HUES6 (cell line): ENCODE results near the gene SLCO3A1.

ENCODE experiments used
- H3K27ac ChIP-seq: 2 replicates; pipeline ENCODE4 v1.7.0; 2013; ENCODE audit warnings: low read depth, mild to moderate bottlenecking, low read length, inconsistent platforms
- H3K27me3 ChIP-seq: 2 replicates; pipeline ENCODE4 v1.6.1; 2013; ENCODE audit warnings: low read length; ENCODE audit not compliant: control insufficient read depth, insufficient read depth
- H3K36me3 ChIP-seq: 2 replicates; pipeline ENCODE4 v1.6.1; 2013; ENCODE audit warnings: low read length; ENCODE audit not compliant: control insufficient read depth, insufficient read depth
- H3K4me1 ChIP-seq: 2 replicates; pipeline ENCODE4 v1.6.1; 2013; ENCODE audit warnings: low read length; ENCODE audit not compliant: control insufficient read depth, insufficient read depth
- H3K4me3 ChIP-seq: 2 replicates; pipeline ENCODE4 v1.5.1; 2013; ENCODE audit warnings: low read depth, low read length
- H3K9ac ChIP-seq: one replicate; pipeline ENCODE4 v1.6.1; 2013; ENCODE audit warnings: mild to moderate bottlenecking, low read length
- H3K9me3 ChIP-seq: 2 replicates; pipeline ENCODE4 v1.6.1; 2013; ENCODE audit warnings: low read depth, low read length; ENCODE audit not compliant: control insufficient read depth, insufficient read depth

SLCO3A1 gene

GRCh38 chr15:91884606-91885005, 31.1 kb downstream of the SLCO3A1 start:
- Histone ChIP-seq H3K4me1 (peaks cover 19% of the 10 kb centered on the region), H3K9me3 (no peaks in the 10 kb centered on the region), H3K9ac (no peak overlapping the region), H3K27ac (no peak overlapping the region), H3K4me3 (no peak overlapping the region), H3K27me3 (no peaks in the 10 kb centered on the region), H3K36me3 (no peaks in the 10 kb centered on the region)

- Histone ChIP-seq H3K4me1 (peaks cover 19% of the 10 kb centered on the region), H3K27me3 (no peaks in the 10 kb centered on the region), H3K27ac (no peak overlapping the region), H3K9ac (no peak overlapping the region), H3K4me3 (no peak overlapping the region), H3K9me3 (no peaks in the 10 kb centered on the region), H3K36me3 (no peaks in the 10 kb centered on the region)
Observed at GRCh38 chr15:91885054-91885453, 31.5 kb downstream of the SLCO3A1 start.

GRCh38 chr15:91885714-91886270, 32.3 kb downstream of the SLCO3A1 start:
- Histone ChIP-seq H3K4me3 (no peak overlapping the region), H3K36me3 (no peaks in the 10 kb centered on the region), H3K9ac (no peak overlapping the region), H3K27me3 (no peaks in the 10 kb centered on the region), H3K4me1 (peaks cover 19% of the 10 kb centered on the region), H3K9me3 (no peaks in the 10 kb centered on the region), H3K27ac (no peak overlapping the region)

GRCh38 chr15:91886878-91887277, 33.4 kb downstream of the SLCO3A1 start:
- Histone ChIP-seq H3K4me1 (peaks cover 9% of the 10 kb centered on the region), H3K4me3 (no peak overlapping the region), H3K27ac (no peak overlapping the region), H3K27me3 (no peaks in the 10 kb centered on the region), H3K36me3 (no peaks in the 10 kb centered on the region), H3K9me3 (no peaks in the 10 kb centered on the region), H3K9ac (no peak overlapping the region)

- H3K4me1 ChIP-seq = peaks cover 5% of the 10 kb centered on the region
- H3K36me3 ChIP-seq = no peaks in the 10 kb centered on the region
- H3K9ac ChIP-seq = no peak overlapping the region
- no peaks in the 10 kb centered on the region for H3K27me3 ChIP-seq
- no peak overlapping the region for H3K27ac ChIP-seq
- no peak overlapping the region for H3K4me3 ChIP-seq
- H3K9me3 ChIP-seq = no peaks in the 10 kb centered on the region
Observed at GRCh38 chr15:91887321-91887720, 33.8 kb downstream of the SLCO3A1 start.

- no peaks in the 10 kb centered on the region for H3K27me3 ChIP-seq
- no peak overlapping the region for H3K4me3 ChIP-seq
Observed at GRCh38 chr15:91887921-91888373, 34.4 kb downstream of the SLCO3A1 start.

GRCh38 chr15:91889111-91889815, 35.8 kb downstream of the SLCO3A1 start:
- H3K4me3 ChIP-seq = no peak overlapping the region
- peaks cover 5% of the 10 kb centered on the region; the same call in 1 of the 2 replicates for H3K4me1 ChIP-seq
- H3K9ac ChIP-seq = no peak overlapping the region
- H3K36me3 ChIP-seq = no peaks in the 10 kb centered on the region
- no peaks in the 10 kb centered on the region for H3K9me3 ChIP-seq
- H3K27me3 ChIP-seq = no peaks in the 10 kb centered on the region
- H3K27ac ChIP-seq = no peak overlapping the region

More at GRCh38 chr15:91887921-91888373, 34.4 kb downstream of the SLCO3A1 start:
- Histone ChIP-seq H3K9me3 (no peaks in the 10 kb centered on the region), H3K4me1 (peaks cover 5% of the 10 kb centered on the region), H3K36me3 (no peaks in the 10 kb centered on the region), H3K27ac (no peak overlapping the region), H3K9ac (no peak overlapping the region)

GRCh38 chr15:91890614-91891013, 37.1 kb downstream of the SLCO3A1 start:
- Histone ChIP-seq H3K27ac (no peak overlapping the region), H3K4me1 (peaks cover 12% of the 10 kb centered on the region; the same call in 1 of the 2 replicates), H3K36me3 (no peaks in the 10 kb centered on the region), H3K27me3 (no peaks in the 10 kb centered on the region), H3K9me3 (no peaks in the 10 kb centered on the region), H3K9ac (no peak overlapping the region), H3K4me3 (no peak overlapping the region)

- Histone ChIP-seq H3K4me3 (no peak overlapping the region), H3K36me3 (no peaks in the 10 kb centered on the region), H3K9me3 (no peaks in the 10 kb centered on the region), H3K9ac (no peak overlapping the region), H3K27ac (no peak overlapping the region), H3K4me1 (peaks cover 12% of the 10 kb centered on the region; the same call in 1 of the 2 replicates), H3K27me3 (no peaks in the 10 kb centered on the region)
Observed at GRCh38 chr15:91891101-91891500, 37.6 kb downstream of the SLCO3A1 start.

GRCh38 chr15:91891788-91892345, 38.4 kb downstream of the SLCO3A1 start:
- no peak overlapping the region for H3K27ac ChIP-seq
- H3K9ac ChIP-seq = no peak overlapping the region
- H3K36me3 ChIP-seq = no peaks in the 10 kb centered on the region
- peaks cover 7% of the 10 kb centered on the region; the same call in 1 of the 2 replicates for H3K4me1 ChIP-seq
- no peaks in the 10 kb centered on the region for H3K27me3 ChIP-seq
- H3K4me3 ChIP-seq = no peak overlapping the region
- no peaks in the 10 kb centered on the region for H3K9me3 ChIP-seq

- H3K9ac ChIP-seq = no peak overlapping the region
- no peak overlapping the region for H3K27ac ChIP-seq
- no peaks in the 10 kb centered on the region for H3K27me3 ChIP-seq
- no peaks in the 10 kb centered on the region for H3K9me3 ChIP-seq
- H3K36me3 ChIP-seq = no peaks in the 10 kb centered on the region
- peaks cover 7% of the 10 kb centered on the region; the same call in 1 of the 2 replicates for H3K4me1 ChIP-seq
- no peak overlapping the region for H3K4me3 ChIP-seq
Observed at GRCh38 chr15:91892436-91892835, 38.9 kb downstream of the SLCO3A1 start.
